Measurements from ENCODE around the gene GGT5.

DNA sequence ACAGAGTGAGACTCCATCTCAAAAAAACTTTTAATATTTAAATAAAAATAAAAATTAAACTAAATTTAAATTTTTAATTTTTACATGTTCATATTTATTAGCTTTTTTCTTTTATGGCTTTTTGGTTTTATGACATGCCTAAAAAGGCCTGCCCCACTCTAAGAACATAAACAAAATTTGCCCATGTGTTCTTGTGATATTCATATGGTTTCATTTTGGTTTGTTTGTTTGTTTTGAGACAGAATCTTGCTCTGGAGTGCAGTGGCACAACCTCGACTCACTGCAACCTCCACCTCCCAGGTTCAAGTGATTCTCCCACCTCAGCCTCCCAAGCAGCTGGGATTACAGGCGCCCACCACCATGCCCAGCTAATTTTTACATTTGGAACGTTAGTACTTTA lies 35.9 kb downstream of the GGT5 start:
- TF ChIP-seq, protein P1, sequence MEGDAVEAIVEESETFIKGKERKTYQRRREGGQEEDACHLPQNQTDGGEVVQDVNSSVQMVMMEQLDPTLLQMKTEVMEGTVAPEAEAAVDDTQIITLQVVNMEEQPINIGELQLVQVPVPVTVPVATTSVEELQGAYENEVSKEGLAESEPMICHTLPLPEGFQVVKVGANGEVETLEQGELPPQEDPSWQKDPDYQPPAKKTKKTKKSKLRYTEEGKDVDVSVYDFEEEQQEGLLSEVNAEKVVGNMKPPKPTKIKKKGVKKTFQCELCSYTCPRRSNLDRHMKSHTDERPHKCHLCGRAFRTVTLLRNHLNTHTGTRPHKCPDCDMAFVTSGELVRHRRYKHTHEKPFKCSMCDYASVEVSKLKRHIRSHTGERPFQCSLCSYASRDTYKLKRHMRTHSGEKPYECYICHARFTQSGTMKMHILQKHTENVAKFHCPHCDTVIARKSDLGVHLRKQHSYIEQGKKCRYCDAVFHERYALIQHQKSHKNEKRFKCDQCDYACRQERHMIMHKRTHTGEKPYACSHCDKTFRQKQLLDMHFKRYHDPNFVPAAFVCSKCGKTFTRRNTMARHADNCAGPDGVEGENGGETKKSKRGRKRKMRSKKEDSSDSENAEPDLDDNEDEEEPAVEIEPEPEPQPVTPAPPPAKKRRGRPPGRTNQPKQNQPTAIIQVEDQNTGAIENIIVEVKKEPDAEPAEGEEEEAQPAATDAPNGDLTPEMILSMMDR (IDR thresholded peaks at IDR 0.05): no peak
- TF ChIP-seq POLR2A (IDR thresholded peaks at IDR 0.05): no peak

Measured in body of pancreas (tissue), 4 donors.